Kidney epithelial cell (primary cell): Measurements from ENCODE around the gene NPM1. TPM values are rescaled to one million over a fixed set of nuclear protein-coding genes. Genes with fewer than 3 reads are reported as not detected.
A peak's percentile ranks its signal among the peaks of the same experiment; 100 is the strongest.
"Not testable (repeated sequence)": the region's sequence is repeated elsewhere in the genome, so short reads cannot be mapped to it uniquely, and the experiment has no call there.

Experiments used
- DNase-seq: peaks from one replicate; pipeline ENCODE4 v3.0.0-alpha.2; 2010; ENCODE audit warnings: low read depth
- H3K27me3 ChIP-seq: 2 replicates; pipeline ENCODE4 v1.6.0; 2011; ENCODE audit warnings: low read length; ENCODE audit not compliant: control insufficient read depth, insufficient read depth
- H3K36me3 ChIP-seq: 2 replicates; pipeline ENCODE4 v1.5.1; 2011; ENCODE audit warnings: low read length; ENCODE audit not compliant: control insufficient read depth, insufficient read depth
- H3K4me3 ChIP-seq: 2 replicates; pipeline ENCODE4 v1.5.1; 2011; ENCODE audit warnings: low read depth, mild to moderate bottlenecking, control low read depth, low read length
- CTCF ChIP-seq: IDR thresholded peaks from 2 replicates; pipeline ENCODE4 v1.5.1; 2011; ENCODE audit warnings: mild to moderate bottlenecking, moderate library complexity, low read length, control low read depth, inconsistent platforms; ENCODE audit not compliant: insufficient read depth, poor library complexity, severe bottlenecking
- total RNA-seq: library from RNA; depleted of rRNA; stranded (reverse); fragments of >200 nt; gene quantifications from 2 replicates; pipeline ENCODE4 v1.2.3, GENCODE V29; 2015

The NPM1 gene
- total RNA-seq, 1 donor from 2014 or later = 1,455 TPM

GRCh38 chr5:171390883-171391677 lies 3.4 kb downstream of the NPM1 start:
- Histone ChIP-seq H3K27me3 (no peaks in the 10 kb centered on the region), H3K4me3 (peak overlapping the region; percentile 98), H3K36me3 (peaks cover 3% of the 10 kb centered on the region)
- TF ChIP-seq CTCF = no peak
- no peak for DNase-seq

- Histone ChIP-seq H3K36me3 (peaks cover 3% of the 10 kb centered on the region), H3K27me3 (no peaks in the 10 kb centered on the region), H3K4me3 (no peak overlapping the region)
Measured at GRCh38 chr5:171391996-171392577, 4.4 kb downstream of the NPM1 start.

GRCh38 chr5:171392585-171393159 lies 5.0 kb downstream of the NPM1 start:
- Histone ChIP-seq H3K27me3 (no peaks in the 10 kb centered on the region), H3K36me3 (peaks cover 3% of the 10 kb centered on the region), H3K4me3 (no peak overlapping the region)
- no peak for DNase-seq
- TF ChIP-seq CTCF = peak; percentile 3

More at GRCh38 chr5:171391996-171392577, 4.4 kb downstream of the NPM1 start:
- no peak for TF ChIP-seq CTCF
- DNase-seq = no peak

GRCh38 chr5:171395042-171395441 lies 7.4 kb downstream of the NPM1 start:
- no peak for DNase-seq
- Histone ChIP-seq H3K27me3 (no peaks in the 10 kb centered on the region), H3K4me3 (no peak overlapping the region), H3K36me3 (peaks cover 3% of the 10 kb centered on the region)
- no peak for TF ChIP-seq CTCF

GRCh38 chr5:171396583-171396982 lies 8.9 kb downstream of the NPM1 start:
- H3K4me3 ChIP-seq, H3K36me3 ChIP-seq, H3K27me3 ChIP-seq, DNase-seq: not testable (repeated sequence)

GRCh38 chr5:171397190-171397589 lies 9.5 kb downstream of the NPM1 start:
- TF ChIP-seq CTCF = no peak
- Histone ChIP-seq H3K4me3 (no peak overlapping the region), H3K36me3 (no peaks in the 10 kb centered on the region), H3K27me3 (no peaks in the 10 kb centered on the region)
- no peak for DNase-seq
